ENCODE results near the gene TUBG1. TPM values are rescaled to one million over a fixed set of nuclear protein-coding genes. Genes with fewer than 3 reads are reported as not detected.

Gene TUBG1
- polyA plus RNA-seq, 1 of the 3 experiments (the other 2 are of a cell fraction) = 145 TPM

DNA sequence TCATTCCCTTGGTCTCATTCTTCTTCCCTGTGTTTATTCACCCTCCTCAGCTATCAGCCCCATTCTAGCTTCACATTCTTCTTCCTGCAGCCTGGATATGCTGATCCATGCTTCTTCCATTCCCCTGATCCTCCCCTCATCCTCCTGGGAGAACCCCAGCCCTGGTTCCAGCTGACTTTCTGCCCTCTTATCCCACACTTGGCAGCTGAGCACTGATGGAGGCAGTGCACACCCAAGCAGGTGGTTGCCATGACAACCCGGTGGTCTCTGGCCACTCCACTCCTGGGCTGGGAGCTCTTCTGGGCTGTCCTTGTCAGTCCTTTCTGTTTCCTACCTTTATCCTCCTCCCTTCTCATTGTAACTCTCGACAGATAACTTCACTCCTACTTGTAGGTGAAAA is 32.9 kb downstream of the TUBG1 start:
- DNase-seq = no peak

DNA sequence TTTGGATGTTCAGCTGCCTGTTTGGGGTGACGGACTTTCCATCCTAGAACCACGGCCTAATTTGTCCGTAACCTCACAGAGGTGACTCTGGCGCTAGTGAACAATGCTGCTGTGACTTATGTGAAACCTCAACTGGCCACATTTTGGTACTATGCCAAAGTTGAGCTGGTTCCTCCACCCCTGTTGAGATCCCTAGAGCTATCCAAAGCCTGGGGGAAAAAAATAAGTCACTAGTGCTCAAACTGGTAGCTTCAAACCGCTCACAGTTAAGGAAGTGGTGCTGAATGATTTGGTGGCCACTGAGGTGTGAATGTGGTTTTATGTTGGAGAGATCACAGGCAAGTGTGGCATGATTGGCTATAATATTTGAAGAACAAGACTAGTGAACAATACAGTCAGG is 38.3 kb downstream of the TUBG1 start:
- ChIA-PET POLR2A (no interaction called here), CTCF (interaction anchor here (1.0 to 1.6 kb wide), 2 partner anchors 19 to 33 kb away, joined by 3 to 5 read pairs; no protein-coding TSS in a partner anchor)
- Histone ChIP-seq H3K36me3 (replicated peaks in 1 of 2; ENCODE audit: control insufficient read depth in 1 of 2, insufficient read depth in 2 of 2, low read length in 1 of 2) (no peaks in the 10 kb centered on the region), H3F3A (replicated peaks; ENCODE audit: insufficient read depth) (peaks cover 2% of the 10 kb centered on the region), H3K9me3 (no peaks in the 10 kb centered on the region), H3K9ac (no peak overlapping the region), H2AFZ (ENCODE audit: low read depth) (no peak overlapping the region), H3K4me3 (ENCODE audit: low read depth in 2 of 2, low read length in 1 of 2) (no peak overlapping the region), H3K27ac (ENCODE audit: low read depth in 2 of 2, low read length in 1 of 2) (no peak overlapping the region), H4K20me1 (ENCODE audit: insufficient read depth) (no peaks in the 10 kb centered on the region), H3K4me1 (ENCODE audit: control insufficient read depth in 1 of 2, insufficient read depth in 2 of 2, low read depth in 1 of 2, low read length in 1 of 2) (no peaks in the 10 kb centered on the region), H3K9me2 (no peaks in the 10 kb centered on the region), H3K27me3 (ENCODE audit: insufficient read depth) (no peaks in the 10 kb centered on the region), H3K79me2 (ENCODE audit: insufficient read depth) (no peaks in the 10 kb centered on the region), H3K4me2 (no peak overlapping the region)
- WGBS (ENCODE audit: low lambda C conversion rate) = 92% methylated on average over 5 of the region's 5 CpGs
- DNase-seq = no peak
- TF ChIP-seq RAD21 (IDR thresholded peaks at IDR 0.05; ENCODE audit: low read length) (no peak), RXRA (IDR thresholded peaks at IDR 0.05; ENCODE audit: borderline replicate concordance, low read depth) (no peak), RFX5 (IDR thresholded peaks at IDR 0.05; ENCODE audit: low read length) (no peak), JUND (IDR thresholded peaks at IDR 0.05) (no peak), EZH2phosphoT487 (IDR thresholded peaks at IDR 0.05; ENCODE audit: borderline replicate concordance, low read depth) (no peak)
- TF ChIP-seq, protein P1, sequence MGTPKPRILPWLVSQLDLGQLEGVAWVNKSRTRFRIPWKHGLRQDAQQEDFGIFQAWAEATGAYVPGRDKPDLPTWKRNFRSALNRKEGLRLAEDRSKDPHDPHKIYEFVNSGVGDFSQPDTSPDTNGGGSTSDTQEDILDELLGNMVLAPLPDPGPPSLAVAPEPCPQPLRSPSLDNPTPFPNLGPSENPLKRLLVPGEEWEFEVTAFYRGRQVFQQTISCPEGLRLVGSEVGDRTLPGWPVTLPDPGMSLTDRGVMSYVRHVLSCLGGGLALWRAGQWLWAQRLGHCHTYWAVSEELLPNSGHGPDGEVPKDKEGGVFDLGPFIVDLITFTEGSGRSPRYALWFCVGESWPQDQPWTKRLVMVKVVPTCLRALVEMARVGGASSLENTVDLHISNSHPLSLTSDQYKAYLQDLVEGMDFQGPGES (IDR thresholded peaks at IDR 0.05; ENCODE audit: low read depth, low read length) = no peak
- TF ChIP-seq, protein P2, sequence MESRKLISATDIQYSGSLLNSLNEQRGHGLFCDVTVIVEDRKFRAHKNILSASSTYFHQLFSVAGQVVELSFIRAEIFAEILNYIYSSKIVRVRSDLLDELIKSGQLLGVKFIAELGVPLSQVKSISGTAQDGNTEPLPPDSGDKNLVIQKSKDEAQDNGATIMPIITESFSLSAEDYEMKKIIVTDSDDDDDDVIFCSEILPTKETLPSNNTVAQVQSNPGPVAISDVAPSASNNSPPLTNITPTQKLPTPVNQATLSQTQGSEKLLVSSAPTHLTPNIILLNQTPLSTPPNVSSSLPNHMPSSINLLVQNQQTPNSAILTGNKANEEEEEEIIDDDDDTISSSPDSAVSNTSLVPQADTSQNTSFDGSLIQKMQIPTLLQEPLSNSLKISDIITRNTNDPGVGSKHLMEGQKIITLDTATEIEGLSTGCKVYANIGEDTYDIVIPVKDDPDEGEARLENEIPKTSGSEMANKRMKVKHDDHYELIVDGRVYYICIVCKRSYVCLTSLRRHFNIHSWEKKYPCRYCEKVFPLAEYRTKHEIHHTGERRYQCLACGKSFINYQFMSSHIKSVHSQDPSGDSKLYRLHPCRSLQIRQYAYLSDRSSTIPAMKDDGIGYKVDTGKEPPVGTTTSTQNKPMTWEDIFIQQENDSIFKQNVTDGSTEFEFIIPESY (IDR thresholded peaks at IDR 0.05; ENCODE audit: borderline replicate concordance, low read depth) = no peak
- TF ChIP-seq, protein P3, sequence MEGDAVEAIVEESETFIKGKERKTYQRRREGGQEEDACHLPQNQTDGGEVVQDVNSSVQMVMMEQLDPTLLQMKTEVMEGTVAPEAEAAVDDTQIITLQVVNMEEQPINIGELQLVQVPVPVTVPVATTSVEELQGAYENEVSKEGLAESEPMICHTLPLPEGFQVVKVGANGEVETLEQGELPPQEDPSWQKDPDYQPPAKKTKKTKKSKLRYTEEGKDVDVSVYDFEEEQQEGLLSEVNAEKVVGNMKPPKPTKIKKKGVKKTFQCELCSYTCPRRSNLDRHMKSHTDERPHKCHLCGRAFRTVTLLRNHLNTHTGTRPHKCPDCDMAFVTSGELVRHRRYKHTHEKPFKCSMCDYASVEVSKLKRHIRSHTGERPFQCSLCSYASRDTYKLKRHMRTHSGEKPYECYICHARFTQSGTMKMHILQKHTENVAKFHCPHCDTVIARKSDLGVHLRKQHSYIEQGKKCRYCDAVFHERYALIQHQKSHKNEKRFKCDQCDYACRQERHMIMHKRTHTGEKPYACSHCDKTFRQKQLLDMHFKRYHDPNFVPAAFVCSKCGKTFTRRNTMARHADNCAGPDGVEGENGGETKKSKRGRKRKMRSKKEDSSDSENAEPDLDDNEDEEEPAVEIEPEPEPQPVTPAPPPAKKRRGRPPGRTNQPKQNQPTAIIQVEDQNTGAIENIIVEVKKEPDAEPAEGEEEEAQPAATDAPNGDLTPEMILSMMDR (IDR thresholded peaks at IDR 0.05) = no peak

More for the DNA sequence above, 32.9 kb downstream of the TUBG1 start:
- Histone ChIP-seq H3K27ac (ENCODE audit: low read depth in 2 of 2, low read length in 1 of 2) (no peak overlapping the region), H3K27me3 (ENCODE audit: insufficient read depth) (no peaks in the 10 kb centered on the region), H3K36me3 (replicated peaks in 1 of 2; ENCODE audit: control insufficient read depth in 1 of 2, insufficient read depth in 2 of 2, low read length in 1 of 2) (no peaks in the 10 kb centered on the region), H3K79me2 (ENCODE audit: insufficient read depth) (no peaks in the 10 kb centered on the region), H3K4me2 (no peak overlapping the region), H3F3A (replicated peaks; ENCODE audit: insufficient read depth) (no peaks in the 10 kb centered on the region), H3K4me1 (ENCODE audit: control insufficient read depth in 1 of 2, insufficient read depth in 2 of 2, low read depth in 1 of 2, low read length in 1 of 2) (no peaks in the 10 kb centered on the region; a peak in 1 of 4 replicates), H4K20me1 (ENCODE audit: insufficient read depth) (no peaks in the 10 kb centered on the region), H3K9ac (no peak overlapping the region), H2AFZ (ENCODE audit: low read depth) (no peak overlapping the region), H3K9me2 (no peaks in the 10 kb centered on the region), H3K4me3 (ENCODE audit: low read depth in 2 of 2, low read length in 1 of 2) (no peak overlapping the region), H3K9me3 (no peaks in the 10 kb centered on the region)
- TF ChIP-seq ELF1 (IDR thresholded peaks at IDR 0.05) (no peak), RFX5 (IDR thresholded peaks at IDR 0.05; ENCODE audit: low read length) (no peak), EP300 (IDR thresholded peaks at IDR 0.05; ENCODE audit: borderline replicate concordance in 1 of 2, low read depth in 1 of 2, low read length in 1 of 2) (no peak), EZH2phosphoT487 (IDR thresholded peaks at IDR 0.05; ENCODE audit: borderline replicate concordance, low read depth) (no peak), YY1 (IDR thresholded peaks at IDR 0.05; ENCODE audit: low read depth) (no peak), MXI1 (IDR thresholded peaks at IDR 0.05; ENCODE audit: low read depth, low read length) (no peak), FOSL2 (IDR thresholded peaks at IDR 0.05; ENCODE audit: borderline replicate concordance, low read depth) (no peak), CHD2 (IDR thresholded peaks at IDR 0.05; ENCODE audit: low read length, partially characterized antibody) (no peak)
- TF ChIP-seq, protein P4, sequence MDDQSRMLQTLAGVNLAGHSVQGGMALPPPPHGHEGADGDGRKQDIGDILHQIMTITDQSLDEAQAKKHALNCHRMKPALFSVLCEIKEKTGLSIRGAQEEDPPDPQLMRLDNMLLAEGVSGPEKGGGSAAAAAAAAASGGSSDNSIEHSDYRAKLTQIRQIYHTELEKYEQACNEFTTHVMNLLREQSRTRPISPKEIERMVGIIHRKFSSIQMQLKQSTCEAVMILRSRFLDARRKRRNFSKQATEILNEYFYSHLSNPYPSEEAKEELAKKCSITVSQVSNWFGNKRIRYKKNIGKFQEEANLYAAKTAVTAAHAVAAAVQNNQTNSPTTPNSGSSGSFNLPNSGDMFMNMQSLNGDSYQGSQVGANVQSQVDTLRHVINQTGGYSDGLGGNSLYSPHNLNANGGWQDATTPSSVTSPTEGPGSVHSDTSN (IDR thresholded peaks at IDR 0.05) = no peak
- TF ChIP-seq, protein P2 (IDR thresholded peaks at IDR 0.05; ENCODE audit: borderline replicate concordance, low read depth) = no peak
- ChIA-PET POLR2A (no interaction called here), CTCF (interaction anchor here (0.9 kb wide), 1 partner anchor 64 kb away, joined by 3 read pairs; no protein-coding TSS in a partner anchor)
- WGBS (ENCODE audit: low lambda C conversion rate) = 15% methylated on average over 2 of the region's 2 CpGs

Data from SK-N-SH (cell line).